H1 (cell line): ENCODE measurements around the gene ZNF286A. TPM values are rescaled to one million over a fixed set of nuclear protein-coding genes. Genes with fewer than 3 reads are reported as not detected.

Experiments used
- CTCF ChIA-PET: fragments of 300-600 bp; sonication (Branson Sonifier 250); formaldehyde crosslinking; loops from one replicate; lab custom pipeline; 2021; ENCODE audit not compliant: partially characterized antibody; lab: Charles Lee
- POLR2A ChIA-PET: fragments of 300-600 bp; sonication (Branson Sonifier 250); formaldehyde crosslinking; loops from one replicate; lab custom pipeline; 2021; ENCODE audit warnings: inconsistent platforms; ENCODE audit not compliant: partially characterized antibody; lab: Charles Lee
- DNase-seq, 2 experiments: peaks; one replicate each; pipeline versions ENCODE4 v3.0.0 to v3.0.0-alpha.2; 2010 to 2022; ENCODE audit warnings: low spot score in 2 of 2, low read depth in 1 of 2, mixed read lengths in 1 of 2
- FAIRE-seq: peaks from 2 replicates; lab custom pipeline; 2011; peaks lifted over from hg19 to GRCh38; lab: Jason Lieb, UNC
- H2AFZ ChIP-seq: 2 replicates; pipeline ENCODE4 v1.8.1; 2012; ENCODE audit warnings: low read length, inconsistent platforms
- H2AK5ac ChIP-seq: 2 replicates; pipeline ENCODE4 v1.6.1; 2013; ENCODE audit warnings: low read depth, low read length
- H2BK120ac ChIP-seq: replicated peaks from 2 replicates; pipeline ENCODE3; 2013; ENCODE audit warnings: low read depth, low read length, inconsistent platforms
- H2BK12ac ChIP-seq: 2 replicates; pipeline ENCODE4 v1.6.1; 2013; ENCODE audit warnings: low read depth, low read length
- H2BK15ac ChIP-seq: 2 replicates; pipeline ENCODE4 v1.6.1; 2013; ENCODE audit warnings: low read length
- H2BK20ac ChIP-seq: 2 replicates; pipeline ENCODE4 v1.6.1; 2013; ENCODE audit warnings: low read length
- H2BK5ac ChIP-seq: 2 replicates; pipeline ENCODE4 v1.6.1; 2013; ENCODE audit warnings: low read depth, low read length
- H3K14ac ChIP-seq: 2 replicates; pipeline ENCODE4 v1.6.1; 2013; ENCODE audit warnings: inconsistent platforms; ENCODE audit not compliant: insufficient read length
- H3K18ac ChIP-seq: 2 replicates; pipeline ENCODE4 v1.6.1; 2013; ENCODE audit warnings: low read length; ENCODE audit errors: extremely low read depth
- H3K23ac ChIP-seq: 2 replicates; pipeline ENCODE4 v1.6.1; 2013; ENCODE audit warnings: inconsistent platforms; ENCODE audit not compliant: insufficient read length
- H3K23me2 ChIP-seq: 2 replicates; pipeline ENCODE4 v1.6.1; 2013; ENCODE audit warnings: low read depth, low read length
- H3K27ac ChIP-seq: 2 replicates; pipeline ENCODE4 v1.6.1; 2011; ENCODE audit warnings: low read depth, low read length, inconsistent platforms
- H3K27me3 ChIP-seq, 4 experiments: replicated peaks in 1 of 4; 1 replicate in 1 of 4; 2 replicates in 3 of 4; pipeline versions ENCODE4 v1.6.1 to v1.8.1; 2011 to 2013; ENCODE audit warnings: low read length in 3 of 4, mild to moderate bottlenecking in 3 of 4, inconsistent platforms in 2 of 4, mixed read lengths in 2 of 4, moderate library complexity in 1 of 4; ENCODE audit not compliant: control insufficient read depth in 3 of 4, insufficient read depth in 3 of 4; ENCODE audit errors: extremely low read depth in 1 of 4
- H3K36me3 ChIP-seq, 4 experiments: 2 replicates each; pipeline versions ENCODE4 v1.6.1 to v1.8.1; 2011 to 2013; ENCODE audit warnings: mild to moderate bottlenecking in 4 of 4, low read length in 3 of 4, moderate library complexity in 2 of 4, control low read depth in 1 of 4, inconsistent platforms in 1 of 4; ENCODE audit not compliant: insufficient read depth in 4 of 4, control insufficient read depth in 2 of 4
- H3K4ac ChIP-seq: replicated peaks from 2 replicates; pipeline ENCODE3; 2013; ENCODE audit warnings: low read length, low read depth, mixed read lengths, inconsistent platforms; ENCODE audit not compliant: insufficient read length
- H3K4me1 ChIP-seq, 4 experiments: replicated peaks in 1 of 4; 1 replicate in 1 of 4; 2 replicates in 3 of 4; pipeline versions ENCODE4 v1.6.1 to v1.8.1; 2011 to 2013; ENCODE audit warnings: low read length in 3 of 4, inconsistent platforms in 2 of 4, mixed read lengths in 1 of 4; ENCODE audit not compliant: insufficient read depth in 4 of 4, control insufficient read depth in 3 of 4
- H3K4me2 ChIP-seq, 2 experiments: 2 replicates each; pipeline versions ENCODE4 v1.6.1 to v1.8.1; 2011 to 2013; ENCODE audit warnings: low read depth in 2 of 2, low read length in 2 of 2, control low read depth in 1 of 2, inconsistent platforms in 1 of 2, mild to moderate bottlenecking in 1 of 2; ENCODE audit not compliant: insufficient read depth in 1 of 2
- H3K4me3 ChIP-seq, 4 experiments: fragments of 200-600, 300-600 bp in 1 of 4; sonication (generic), shearing (Covaris generic), sonication (Bioruptor Twin) in 1 of 4; 2 replicates each; pipeline versions ENCODE4 v1.5.1 to v1.8.1; 2011 to 2016; ENCODE audit warnings: low read length in 4 of 4, low read depth in 3 of 4, control low read depth in 2 of 4, inconsistent platforms in 2 of 4, mild to moderate bottlenecking in 2 of 4, mixed read lengths in 1 of 4, moderate library complexity in 1 of 4; ENCODE audit not compliant: insufficient read depth in 2 of 4; ENCODE audit errors: extremely low read depth in 1 of 4
- H3K56ac ChIP-seq: replicated peaks from 2 replicates; pipeline ENCODE3; 2013; ENCODE audit warnings: low read depth, mild to moderate bottlenecking, mixed read lengths, low read length, inconsistent platforms; ENCODE audit not compliant: insufficient read length
- H3K79me1 ChIP-seq: 2 replicates; pipeline ENCODE4 v1.6.1; 2013; ENCODE audit warnings: low read depth, low read length, control low read depth
- H3K79me2 ChIP-seq, 2 experiments: 2 replicates each; pipeline versions ENCODE4 v1.6.1 to v1.8.1; 2012 to 2013; ENCODE audit warnings: low read length in 2 of 2, mild to moderate bottlenecking in 2 of 2, inconsistent platforms in 1 of 2; ENCODE audit not compliant: insufficient read depth in 2 of 2, control insufficient read depth in 1 of 2
- H3K9ac ChIP-seq, 4 experiments: replicated peaks in 1 of 4; 1 replicate in 1 of 4; 2 replicates in 3 of 4; pipeline versions ENCODE4 v1.6.1 to v1.8.1; 2011 to 2013; ENCODE audit warnings: low read depth in 3 of 4, low read length in 3 of 4, control low read depth in 2 of 4, mild to moderate bottlenecking in 2 of 4, moderate library complexity in 2 of 4, inconsistent platforms in 1 of 4; ENCODE audit errors: extremely low read depth in 1 of 4
- H3K9me3 ChIP-seq, 2 experiments: 2 replicates each; pipeline versions ENCODE4 v1.6.1 to v1.8.1; 2012 to 2013; ENCODE audit warnings: mild to moderate bottlenecking in 2 of 2, moderate library complexity in 2 of 2, control low read depth in 1 of 2, inconsistent platforms in 1 of 2, low read depth in 1 of 2, low read length in 1 of 2, mixed read lengths in 1 of 2; ENCODE audit not compliant: insufficient read depth in 2 of 2
- H4K20me1 ChIP-seq, 2 experiments: replicated peaks in 1 of 2; 2 replicates each; pipeline versions ENCODE3 to v1.8.1; 2011 to 2013; ENCODE audit warnings: inconsistent platforms in 2 of 2, low read length in 2 of 2, mild to moderate bottlenecking in 1 of 2; ENCODE audit not compliant: insufficient read depth in 2 of 2, control insufficient read depth in 1 of 2
- H4K5ac ChIP-seq: 2 replicates; pipeline ENCODE4 v1.6.1; 2013; ENCODE audit warnings: low read length, low read depth, mixed read lengths, inconsistent platforms; ENCODE audit not compliant: insufficient read length
- H4K8ac ChIP-seq: 2 replicates; pipeline ENCODE4 v1.8.0; 2013; ENCODE audit warnings: mild to moderate bottlenecking, moderate library complexity, low read length, inconsistent platforms; ENCODE audit not compliant: insufficient read depth; ENCODE audit errors: extremely low read depth
- H4K91ac ChIP-seq: replicated peaks from 2 replicates; pipeline ENCODE3; 2013; ENCODE audit warnings: low read length, mixed read lengths, inconsistent platforms; ENCODE audit not compliant: insufficient read length
- CTCF ChIP-seq, 3 experiments: IDR thresholded peaks; 1 replicate in 2 of 3; 2 replicates in 1 of 3; pipeline versions ENCODE4 v1.5.1 to v1.6.1; 2011; ENCODE audit warnings: low read length in 3 of 3, mild to moderate bottlenecking in 3 of 3, inconsistent platforms in 2 of 3, low read depth in 1 of 3, moderate library complexity in 1 of 3; ENCODE audit not compliant: insufficient read depth in 1 of 3; ENCODE audit errors: control extremely low read depth in 1 of 3
- GABPA ChIP-seq: IDR thresholded peaks from 2 replicates; pipeline ENCODE4 v1.6.1; 2011; ENCODE audit warnings: mild to moderate bottlenecking, low read length, moderate library complexity, borderline replicate concordance; ENCODE audit not compliant: insufficient read depth
- POLR2AphosphoS5 ChIP-seq: IDR thresholded peaks from 2 replicates; pipeline ENCODE4 v1.6.1; 2011; ENCODE audit warnings: low read depth, low read length
- RNF2 ChIP-seq: fragments of 200-900, 300-1000 bp; sonication (generic); IDR thresholded peaks from 2 replicates; pipeline ENCODE4 v1.7.1; 2016; ENCODE audit warnings: borderline replicate concordance, low read depth, mild to moderate bottlenecking, antibody characterized with exemption, low read length; ENCODE audit not compliant: poor library complexity, severe bottlenecking; ENCODE audit errors: missing control alignments
- SIRT6 ChIP-seq: IDR thresholded peaks from one replicate; pipeline ENCODE4 v1.7.1; 2012; ENCODE audit warnings: low read length, inconsistent platforms
- TBP ChIP-seq: IDR thresholded peaks from 2 replicates; pipeline ENCODE4 v1.6.1; 2011; ENCODE audit warnings: low read depth, low read length, improper control_type of control experiment
- WGBS, 2 experiments: shearing (Covaris generic) in 1 of 2; methylation state at CpG; one replicate each; pipeline versions ENCODE4 v1.1.6 to v1.1.7; 2013 to 2015; ENCODE audit warnings: low lambda C conversion rate in 2 of 2, mixed read lengths in 2 of 2, inconsistent platforms in 1 of 2, low coverage in 1 of 2, missing lambda C conversion rate in 1 of 2; ENCODE audit not compliant: insufficient replicate concordance in 2 of 2, insufficient coverage in 1 of 2, insufficient read length in 1 of 2; ENCODE audit errors: extremely low coverage in 1 of 2, missing lambda C conversion rate in 1 of 2; 5-methylcytosine and 5-hydroxymethylcytosine counted together
- polyA plus RNA-seq, 7 experiments: library from polyadenylated mRNA; depleted of rRNA in 3 of 7; stranded (reverse) in 5 of 7; unstranded in 2 of 7; fragments of >200 nt in 5 of 7; fragments of 200-250 nt in 2 of 7; gene quantifications; 1 replicate in 5 of 7; 2 replicates in 1 of 7; 4 replicates in 1 of 7; pipeline versions ENCODE4 v1.2.1 to v1.2.3, GENCODE V29; 2011 to 2013; ENCODE audit warnings: missing spikeins in 2 of 7, mixed read lengths in 2 of 7
- total RNA-seq: library from RNA; stranded (reverse); fragmentation: NEBNext Ultra II Directional; extraction: Animal tissue kit (Norgen Biotek cat#: 25700); gene quantifications from 2 replicates; pipeline ENCODE4 v1.2.1, GENCODE V29; 2021

ZNF286A gene
- total and polyA plus RNA-seq, 2 of the 8 experiments (the other 6 are each of a cell fraction or from before 2014, with no cell fraction given), result 18.2 to 100.0 TPM

- Histone ChIP-seq H3K9ac (no peak overlapping the region), H3K23me2 (no peaks in the 10 kb centered on the region), H3K79me1 (no peaks in the 10 kb centered on the region), H2BK5ac (no peak overlapping the region), H3K4ac (no peak overlapping the region), H3K14ac (no peak overlapping the region), H4K91ac (no peak overlapping the region), H2BK20ac (no peak overlapping the region), H2AK5ac (no peak overlapping the region), H2BK12ac (no peak overlapping the region), H3K9me3 (no peaks in the 10 kb centered on the region; a peak in 1 of 4 replicates), H3K4me2 (no peak overlapping the region), H3K27me3 (no peaks in the 10 kb centered on the region), H3K36me3 (no peaks in the 10 kb centered on the region), H3K18ac (no peak overlapping the region), H3K56ac (no peak overlapping the region), H3K79me2 (no peaks in the 10 kb centered on the region), H4K20me1 (no peaks in the 10 kb centered on the region), H3K23ac (no peak overlapping the region), H3K4me1 (no peaks in the 10 kb centered on the region), H2BK15ac (no peak overlapping the region), H2AFZ (no peak overlapping the region), H4K5ac (no peak overlapping the region), H3K27ac (no peak overlapping the region), H4K8ac (no peak overlapping the region; the same call in 1 of the 2 replicates), H3K4me3 (no peak overlapping the region), H2BK120ac (no peak overlapping the region)
- DNase-seq (no peak), FAIRE-seq (no peak)
- TF ChIP-seq SIRT6 (no peak), RNF2 (no peak), TBP (no peak), CTCF (IDR thresholded peaks at IDR 0.05; ENCODE audit: control extremely low read depth in 1 of 3, insufficient read depth in 1 of 3, low read depth in 1 of 3, low read length in 3 of 3) (no peak), GABPA (no peak), POLR2AphosphoS5 (no peak)
- CTCF ChIA-PET, result no interaction called here
- POLR2A ChIA-PET, result no interaction called here
- WGBS, 2 experiments, result 95% methylated on average over 9 of the region's 9 CpGs; no CpG with 5 or more reads in 1 of the 2 experiments
These were observed 42.1 kb downstream of the ZNF286A start for GRCh38 chr17:15741624-15742023.
